ENCODE measurements around the gene CYFIP2. TPM values are rescaled to one million over a fixed set of nuclear protein-coding genes. Genes with fewer than 3 reads are reported as not detected.

Gene CYFIP2
- total RNA-seq, 1 experiment from 2014 or later, result 74.7 TPM

GRCh38 chr5:157301066-157301465, 35.1 kb downstream of the CYFIP2 start:
- no peak overlapping the region for H3K4me2 ChIP-seq (ENCODE audit: insufficient read depth, insufficient read length, low read length)
- no peak overlapping the region for H3K27ac ChIP-seq (ENCODE audit: insufficient read length, low read depth, low read length)
- H3K4me3 Mint-ChIP-seq, result no peak overlapping the region
- no peaks in the 10 kb centered on the region for H3K27me3 Mint-ChIP-seq (ENCODE audit: low read depth)
- no peak overlapping the region for H3K56ac ChIP-seq (ENCODE audit: insufficient read length, low read depth, low read length)
- no peak overlapping the region for H3K27ac Mint-ChIP-seq
- no peak overlapping the region for H3T11ph ChIP-seq (ENCODE audit: low read length)
- H3K9me3 ChIP-seq (ENCODE audit: control insufficient read depth, low read depth, low read length), result no peaks in the 10 kb centered on the region
- TF ChIP-seq CTCF (conservative IDR thresholded peaks at IDR 0.05), result no peak
- no peak overlapping the region for H3K4ac ChIP-seq (ENCODE audit: low read depth, low read length)
- no peak overlapping the region for H2BK20ac ChIP-seq (ENCODE audit: low read depth, low read length, poor library complexity, severe bottlenecking)
- no peak overlapping the region for H2BK12ac ChIP-seq (ENCODE audit: insufficient read length, low read depth, low read length)
- H2BK120ac ChIP-seq (ENCODE audit: low read depth, low read length, poor library complexity, severe bottlenecking), result no peak overlapping the region
- no peak overlapping the region for H4K91ac ChIP-seq (ENCODE audit: insufficient read length, low read depth, low read length)
- no peak overlapping the region for H3K9ac ChIP-seq (ENCODE audit: extremely low read depth, insufficient read length, low read length)
- no peak overlapping the region for H2BK15ac ChIP-seq (ENCODE audit: low read depth, low read length)
- no peak overlapping the region for H4K5ac ChIP-seq (ENCODE audit: insufficient read length, low read depth, low read length)
- no peak overlapping the region for H2AFZ ChIP-seq (ENCODE audit: low read length)
- no peaks in the 10 kb centered on the region for H3K4me1 Mint-ChIP-seq
- no peak overlapping the region for H3K14ac ChIP-seq (ENCODE audit: insufficient read depth, low read length)
- DNase-seq, result no peak
- no peak overlapping the region for H3K18ac ChIP-seq (ENCODE audit: insufficient read length, low read depth, low read length)
- H3K79me1 ChIP-seq (ENCODE audit: insufficient read depth, low read depth, low read length, poor library complexity, severe bottlenecking), result no peaks in the 10 kb centered on the region
- H2BK5ac ChIP-seq (ENCODE audit: insufficient read length, low read length), result no peak overlapping the region
- no peaks in the 10 kb centered on the region for H3K23me2 ChIP-seq (ENCODE audit: insufficient read length, low read depth, low read length, poor library complexity, severe bottlenecking)
- no peak overlapping the region for H3K23ac ChIP-seq (ENCODE audit: insufficient read length, low read depth, low read length)
- no peaks in the 10 kb centered on the region for H3K27me3 ChIP-seq (ENCODE audit: insufficient read depth, low read length)
- H3K79me2 ChIP-seq (ENCODE audit: insufficient read depth, low read length), result no peaks in the 10 kb centered on the region
- no peak overlapping the region for H2AK5ac ChIP-seq (ENCODE audit: insufficient read length, low read length)
- no peaks in the 10 kb centered on the region for H4K20me1 ChIP-seq (ENCODE audit: control insufficient read depth, insufficient read depth, insufficient read length)
- no peaks in the 10 kb centered on the region for H3K4me1 ChIP-seq (ENCODE audit: insufficient read depth, low read length)
- peaks cover 5 to 73% (median 30%) of the 10 kb centered on the region in 3 experiments; a peak in 6 of 7 replicates for H3K36me3 Mint-ChIP-seq (ENCODE audit: insufficient read depth in 1 of 3, low read depth in 3 of 3)
- H3K9me3 Mint-ChIP-seq, result no peaks in the 10 kb centered on the region
- no peak overlapping the region for H4K8ac ChIP-seq (replicated peaks; ENCODE audit: insufficient read length, low read depth, low read length)
